ENCODE results near the gene CTCFL. TPM values are rescaled to one million over a fixed set of nuclear protein-coding genes. Genes with fewer than 3 reads are reported as not detected.

Gene CTCFL
- total and polyA plus RNA-seq, 7 donors, result 0.36 TPM; not detected in 6

DNA sequence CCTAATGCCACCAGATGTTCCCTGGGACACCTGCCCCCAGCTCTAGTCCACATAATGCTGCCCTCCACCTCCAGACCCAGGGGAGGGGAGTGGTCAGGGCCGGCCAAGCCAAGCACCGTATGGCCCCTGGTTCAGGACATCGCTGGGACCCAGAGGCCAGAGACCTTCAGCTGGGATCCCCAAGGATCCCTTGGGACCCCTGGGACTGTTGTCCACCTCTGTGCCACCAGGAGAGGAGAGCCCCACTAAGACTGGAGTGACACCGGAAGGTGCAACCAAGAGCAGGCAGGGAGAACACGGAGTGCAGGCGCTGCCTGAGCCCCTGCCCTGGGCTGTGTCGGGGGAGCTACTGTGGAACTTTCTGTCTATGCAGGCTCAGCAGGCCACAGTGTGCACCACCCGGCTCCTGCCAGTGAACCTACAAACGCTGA, 43.6 kb downstream of the CTCFL start:
- Histone ChIP-seq H3K4me1 (peaks cover 0 to 29% (median 26%) of the 10 kb centered on the region in 4 donors), H3K4me3 (peak overlapping the region in 1 of 4 donors; percentile 14), H3K36me3 (no peaks in the 10 kb centered on the region), H3K9me3 (peaks cover 0 to 1% (median 0%) of the 10 kb centered on the region in 4 donors), H3K27ac (peak overlapping the region; percentile 76 to 85 (median 78)), H3K27me3 (no peaks in the 10 kb centered on the region)
- DNase-seq, result no peak
- WGBS, 2 donors, result 53 to 74% methylated on average over 9 of the region's 9 CpGs
- intact Hi-C loops (cut with DNase I), result no loop called here
- TF ChIP-seq POLR2A (IDR thresholded peaks at IDR 0.05) (no peak), EP300 (IDR thresholded peaks at IDR 0.05) (no peak), POLR2AphosphoS5 (IDR thresholded peaks at IDR 0.05) (no peak)
- TF ChIP-seq, protein P1, sequence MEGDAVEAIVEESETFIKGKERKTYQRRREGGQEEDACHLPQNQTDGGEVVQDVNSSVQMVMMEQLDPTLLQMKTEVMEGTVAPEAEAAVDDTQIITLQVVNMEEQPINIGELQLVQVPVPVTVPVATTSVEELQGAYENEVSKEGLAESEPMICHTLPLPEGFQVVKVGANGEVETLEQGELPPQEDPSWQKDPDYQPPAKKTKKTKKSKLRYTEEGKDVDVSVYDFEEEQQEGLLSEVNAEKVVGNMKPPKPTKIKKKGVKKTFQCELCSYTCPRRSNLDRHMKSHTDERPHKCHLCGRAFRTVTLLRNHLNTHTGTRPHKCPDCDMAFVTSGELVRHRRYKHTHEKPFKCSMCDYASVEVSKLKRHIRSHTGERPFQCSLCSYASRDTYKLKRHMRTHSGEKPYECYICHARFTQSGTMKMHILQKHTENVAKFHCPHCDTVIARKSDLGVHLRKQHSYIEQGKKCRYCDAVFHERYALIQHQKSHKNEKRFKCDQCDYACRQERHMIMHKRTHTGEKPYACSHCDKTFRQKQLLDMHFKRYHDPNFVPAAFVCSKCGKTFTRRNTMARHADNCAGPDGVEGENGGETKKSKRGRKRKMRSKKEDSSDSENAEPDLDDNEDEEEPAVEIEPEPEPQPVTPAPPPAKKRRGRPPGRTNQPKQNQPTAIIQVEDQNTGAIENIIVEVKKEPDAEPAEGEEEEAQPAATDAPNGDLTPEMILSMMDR (IDR thresholded peaks at IDR 0.05), result no peak

DNA sequence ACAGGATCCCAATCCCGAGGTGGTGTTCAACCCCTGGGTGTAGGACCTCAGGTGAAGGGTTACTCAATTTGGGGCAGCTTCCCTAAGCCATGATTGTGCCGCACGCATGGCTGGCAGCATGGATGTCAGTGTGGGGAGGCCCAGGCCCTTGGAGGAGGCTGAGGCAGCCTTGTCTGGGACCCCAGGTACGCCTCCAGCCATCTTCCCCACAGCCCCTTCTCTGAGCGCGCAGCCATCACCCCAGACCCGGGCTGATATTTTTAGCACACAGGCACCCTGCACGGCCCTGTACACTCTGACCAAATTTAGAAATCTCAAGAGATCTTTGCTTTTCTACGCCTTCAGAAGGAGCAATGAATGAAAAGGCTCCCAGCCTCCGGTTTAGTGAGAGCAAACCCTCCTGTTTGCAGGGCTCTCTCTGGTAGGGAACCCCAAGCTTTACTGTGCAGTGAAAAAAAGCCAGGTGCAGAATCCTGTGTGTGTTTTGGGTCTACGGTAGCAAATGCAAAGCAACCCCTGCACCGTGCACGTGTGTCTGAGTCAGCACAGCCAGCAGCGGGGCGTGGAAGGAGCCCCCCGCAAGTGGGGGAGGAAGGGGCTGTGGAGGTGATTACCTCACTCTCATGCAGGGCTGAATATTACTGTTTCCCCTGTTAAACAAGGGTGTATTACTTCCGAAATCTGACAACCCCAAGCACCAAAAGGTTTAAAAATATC, 44.3 kb downstream of the CTCFL start:
- H3K27ac ChIP-seq, result peak overlapping the region; percentile 76 to 85 (median 78)
- intact Hi-C loops (cut with DNase I), result no loop called here
- peaks cover 0 to under 1% (median 0%) of the 10 kb centered on the region in 4 donors for H3K9me3 ChIP-seq
- H3K27me3 ChIP-seq, result no peaks in the 10 kb centered on the region
- no peaks in the 10 kb centered on the region for H3K36me3 ChIP-seq
- 49 to 78% methylated on average over 17 of the region's 17 CpGs for WGBS, 2 donors
- peak; percentile 64 for DNase-seq
- TF ChIP-seq POLR2A (IDR thresholded peaks at IDR 0.05) (no peak), EP300 (IDR thresholded peaks at IDR 0.05) (no peak), POLR2AphosphoS5 (IDR thresholded peaks at IDR 0.05) (no peak)
- TF ChIP-seq, protein P1 (IDR thresholded peaks at IDR 0.05), result no peak
- H3K4me1 ChIP-seq, result peaks cover 0 to 32% (median 32%) of the 10 kb centered on the region in 4 donors
- peak overlapping the region in 2 of 4 donors; percentile 8 to 14 for H3K4me3 ChIP-seq

DNA sequence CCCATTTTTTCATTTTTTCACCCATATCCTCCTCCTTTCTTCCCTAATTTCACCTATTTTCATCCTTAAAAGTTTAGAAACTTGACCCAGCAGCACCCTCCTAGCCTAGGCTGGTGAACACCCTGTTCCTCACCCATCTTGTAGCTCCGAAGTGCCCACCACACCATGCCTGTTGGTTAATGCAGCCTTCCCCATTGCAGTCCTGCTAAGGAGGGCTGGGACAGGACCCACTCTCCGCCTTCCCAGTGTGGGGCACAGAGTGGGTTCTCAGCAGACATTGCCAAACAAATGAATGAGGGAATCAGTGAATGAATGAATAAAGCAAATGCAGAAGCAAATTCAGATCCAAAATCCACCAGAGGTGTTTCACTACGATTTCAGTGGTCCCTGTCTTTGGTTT, 45.7 kb downstream of the CTCFL start:
- WGBS, 2 donors, result 90% methylated on average over 3 of the region's 3 CpGs
- no peaks in the 10 kb centered on the region for H3K9me3 ChIP-seq
- H3K27ac ChIP-seq, result peak overlapping the region in 2 of 4 donors; percentile 6 to 20
- TF ChIP-seq, protein P1 (IDR thresholded peaks at IDR 0.05), result no peak
- no peak for TF ChIP-seq EP300 (IDR thresholded peaks at IDR 0.05)
- no peak for TF ChIP-seq POLR2AphosphoS5 (IDR thresholded peaks at IDR 0.05)
- TF ChIP-seq POLR2A (IDR thresholded peaks at IDR 0.05), result no peak
- H3K27me3 ChIP-seq, result no peaks in the 10 kb centered on the region
- intact Hi-C loops (cut with DNase I), result no loop called here
- no peak overlapping the region for H3K4me3 ChIP-seq
- peaks cover 0 to 42% (median 32%) of the 10 kb centered on the region in 4 donors for H3K4me1 ChIP-seq
- DNase-seq, result peak; percentile 21
- no peaks in the 10 kb centered on the region for H3K36me3 ChIP-seq

DNA sequence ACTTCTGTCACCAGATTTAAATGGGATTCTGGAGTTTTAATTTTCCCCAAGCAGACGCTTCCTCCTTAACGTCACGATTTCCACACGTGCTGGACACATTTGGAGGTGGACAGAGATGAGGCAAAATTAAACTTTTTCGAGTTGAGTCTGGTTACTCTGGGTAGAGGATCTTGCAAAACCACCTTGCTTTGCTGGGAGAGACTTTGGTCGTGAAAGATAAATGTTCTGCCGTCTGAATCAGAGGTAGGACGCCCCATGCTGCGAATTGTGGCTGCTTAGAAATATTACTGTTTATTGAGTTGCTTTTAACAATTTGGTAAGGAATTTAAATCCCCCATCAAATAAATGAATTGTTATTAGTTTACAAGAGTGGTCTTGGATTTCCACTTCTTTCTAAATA, 46.8 kb downstream of the CTCFL start:
- Histone ChIP-seq H3K27me3 (no peaks in the 10 kb centered on the region), H3K9me3 (no peaks in the 10 kb centered on the region), H3K4me3 (no peak overlapping the region), H3K4me1 (peaks cover 0 to 50% (median 37%) of the 10 kb centered on the region in 4 donors), H3K27ac (peak overlapping the region in 3 of 4 donors; percentile 23 to 46 (median 45)), H3K36me3 (no peaks in the 10 kb centered on the region)
- 70 to 80% methylated on average over 9 of the region's 9 CpGs for WGBS, 2 donors
- DNase-seq, result no peak
- TF ChIP-seq EP300 (IDR thresholded peaks at IDR 0.05), result no peak
- TF ChIP-seq, protein P1 (IDR thresholded peaks at IDR 0.05), result no peak
- no peak for TF ChIP-seq POLR2A (IDR thresholded peaks at IDR 0.05)
- TF ChIP-seq POLR2AphosphoS5 (IDR thresholded peaks at IDR 0.05), result no peak
- intact Hi-C loops (cut with DNase I), result no loop called here

Data from sigmoid colon (tissue), 7 donors.